ENCODE data around the gene HSPA12B.

DNA sequence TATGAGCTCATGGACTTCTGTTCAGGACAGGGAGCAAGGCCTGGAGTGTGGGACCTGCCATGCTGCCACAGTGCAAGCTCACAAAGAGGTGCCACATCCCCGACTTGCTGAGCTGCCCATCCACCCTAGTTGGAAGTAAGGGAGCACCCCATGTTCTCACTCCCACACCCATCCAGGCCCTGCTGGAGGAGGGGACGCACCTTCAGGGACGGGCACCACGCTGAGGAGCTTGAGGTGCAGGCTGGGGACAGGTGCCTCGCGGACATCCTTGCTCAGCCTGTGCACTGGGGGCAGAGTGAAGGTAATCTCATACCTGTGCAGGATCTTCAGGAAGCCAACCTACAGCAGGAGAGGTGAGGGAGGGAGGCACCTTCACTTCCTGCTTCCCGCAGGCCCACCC lies 22.8 kb downstream of the HSPA12B start:
- TF ChIP-seq CTCF (IDR thresholded peaks at IDR 0.05; ENCODE audit: low read length) (no peak), EZH2 (IDR thresholded peaks at IDR 0.05; ENCODE audit: borderline replicate concordance, low read length) (no peak)
